B cell (primary cell): ENCODE data around the gene GPR183. TPM values are rescaled to one million over a fixed set of nuclear protein-coding genes. Genes with fewer than 3 reads are reported as not detected.

Experiments used
- ATAC-seq: fragments of 200-7000 bp; cut with Tn5 transposase; one replicate; pipeline ENCODE4 v1.10.0; 2021; ENCODE audit warnings: low read depth, mild to moderate bottlenecking, moderate number of reproducible peaks, moderate library complexity
- CTCF ChIA-PET: fragments of 350-600 bp; sonication (Branson Sonifier 250); formaldehyde crosslinking; loops from one replicate; lab custom pipeline; 2021; ENCODE audit warnings: antibody characterized with exemption, inconsistent platforms; lab: Charles Lee
- POLR2A ChIA-PET: fragments of 350-600 bp; sonication (Branson Sonifier 250); formaldehyde crosslinking; loops from one replicate; lab custom pipeline; 2021; ENCODE audit warnings: antibody characterized with exemption; lab: Charles Lee
- DNase-seq: peaks from one replicate; pipeline ENCODE4 v3.0.0; 2013
- H2AFZ ChIP-seq: 2 replicates; pipeline ENCODE4 v1.6.1; 2012; ENCODE audit warnings: mild to moderate bottlenecking, low read depth, low read length; ENCODE audit not compliant: insufficient read depth, poor library complexity, severe bottlenecking
- H3K27ac ChIP-seq, 2 donors: 1 replicate in 1 of 2; 2 replicates in 1 of 2; pipeline ENCODE4 v1.5.1; 2012 to 2013; ENCODE audit warnings: low read length in 2 of 2, mild to moderate bottlenecking in 2 of 2, moderate library complexity in 1 of 2
- H3K27me3 ChIP-seq, 4 experiments: fragments of 200-600 bp in 1 of 4; sonication (generic) in 1 of 4; replicated peaks in 1 of 4; 1 replicate in 2 of 4; 2 replicates in 2 of 4; pipeline versions ENCODE4 v1.6.1 to v1.7.0; 2013 to 2016; ENCODE audit warnings: low read length in 3 of 4, mild to moderate bottlenecking in 2 of 4, mixed read lengths in 1 of 4, moderate library complexity in 1 of 4; ENCODE audit not compliant: insufficient read depth in 4 of 4, control insufficient read depth in 3 of 4; ENCODE audit errors: control extremely low read depth in 1 of 4
- H3K36me3 ChIP-seq, 2 experiments: replicated peaks in 1 of 2; 1 replicate in 1 of 2; 2 replicates in 1 of 2; pipeline versions ENCODE4 v1.6.1 to v1.7.1; 2013; ENCODE audit warnings: low read length in 1 of 2; ENCODE audit not compliant: insufficient read depth in 2 of 2, control insufficient read depth in 1 of 2; ENCODE audit errors: control extremely low read depth in 1 of 2, extremely low read depth in 1 of 2
- H3K4me1 ChIP-seq, 2 donors: fragments of 200-600 bp in 1 of 2; sonication (generic) in 1 of 2; 1 replicate in 1 of 2; 2 replicates in 1 of 2; pipeline versions ENCODE4 v1.5.1 to v1.6.1; 2013 to 2017; ENCODE audit warnings: low read length in 2 of 2; ENCODE audit not compliant: control insufficient read depth in 2 of 2, insufficient read depth in 2 of 2
- H3K4me2 ChIP-seq: replicated peaks from 2 replicates; pipeline ENCODE3; 2012; ENCODE audit warnings: mild to moderate bottlenecking, low read depth, low read length; ENCODE audit not compliant: poor library complexity, severe bottlenecking
- H3K4me3 ChIP-seq, 5 experiments: fragments of 200-600 bp in 1 of 5; sonication (generic) in 1 of 5; 1 replicate in 3 of 5; 2 replicates in 2 of 5; pipeline versions ENCODE4 v1.5.1 to v1.7.0; 2011 to 2016; ENCODE audit warnings: low read length in 4 of 5, mild to moderate bottlenecking in 4 of 5, low read depth in 2 of 5, control low read depth in 1 of 5, moderate library complexity in 1 of 5; ENCODE audit not compliant: insufficient read depth in 1 of 5; ENCODE audit errors: control extremely low read depth in 1 of 5, extremely low read depth in 1 of 5
- H3K79me2 ChIP-seq: fragments of 200-600 bp; sonication (generic); one replicate; pipeline ENCODE4 v1.6.0; 2016; ENCODE audit warnings: low read length; ENCODE audit not compliant: control insufficient read depth, insufficient read depth
- H3K9ac ChIP-seq: fragments of 200-600 bp; sonication (generic); 2 replicates; pipeline ENCODE4 v1.6.1; 2017; ENCODE audit warnings: mild to moderate bottlenecking, low read length, moderate library complexity
- H3K9me3 ChIP-seq, 3 donors: one replicate each; pipeline versions ENCODE4 v1.6.1 to v1.7.1; 2013; ENCODE audit warnings: low read length in 2 of 3; ENCODE audit not compliant: control insufficient read depth in 2 of 3, insufficient read depth in 1 of 3; ENCODE audit errors: control extremely low read depth in 1 of 3
- H4K20me1 ChIP-seq: 2 replicates; pipeline ENCODE4 v1.6.0; 2012; ENCODE audit warnings: mild to moderate bottlenecking, low read length; ENCODE audit not compliant: insufficient read depth, control insufficient read depth, poor library complexity, severe bottlenecking
- H3K27ac Mint-ChIP-seq: one replicate; pipeline ENCODE4 v1.8.0; 2021; ENCODE audit warnings: mixed read lengths
- H3K27me3 Mint-ChIP-seq: one replicate; pipeline ENCODE4 v1.8.0; 2021; ENCODE audit warnings: mixed read lengths
- H3K4me1 Mint-ChIP-seq: one replicate; pipeline ENCODE4 v1.8.0; 2021; ENCODE audit warnings: mixed read lengths
- H3K4me3 Mint-ChIP-seq: one replicate; pipeline ENCODE4 v1.8.0; 2021; ENCODE audit warnings: mixed read lengths
- H3K9me3 Mint-ChIP-seq: one replicate; pipeline ENCODE4 v1.8.0; 2022; ENCODE audit warnings: mixed read lengths; ENCODE audit not compliant: insufficient read depth
- EZH2 ChIP-seq: IDR thresholded peaks from 2 replicates; pipeline ENCODE4 v1.6.1; 2012; ENCODE audit warnings: borderline replicate concordance, low read depth, mild to moderate bottlenecking, moderate library complexity, low read length; ENCODE audit not compliant: insufficient read depth, poor library complexity, severe bottlenecking
- WGBS: methylation state at CpG from one replicate; pipeline ENCODE4 v1.1.5; 2013; ENCODE audit warnings: missing lambda C conversion rate; ENCODE audit not compliant: insufficient coverage; 5-methylcytosine and 5-hydroxymethylcytosine counted together
- intact Hi-C: fragments of 100-400 bp; cut with micrococcal nuclease; formaldehyde crosslinking; loops from one replicate; pipeline ENCODE4 v1.10.0; 2022
- polyA plus RNA-seq: library from polyadenylated mRNA; depleted of rRNA; stranded (reverse); fragments of >200 nt; gene quantifications from 2 replicates; pipeline ENCODE4 v1.2.3, GENCODE V29; 2012
- total RNA-seq, 2 donors: library from RNA; stranded (reverse); fragments of 120-200 nt in 1 of 2; gene quantifications; 1 replicate in 1 of 2; 2 replicates in 1 of 2; pipeline versions ENCODE4 v1.2.3 to v1.2.4, GENCODE V29; 2013 to 2022
- TF ChIP-seq, protein P1 (sequence below): fragments of 200-600 bp; IDR thresholded peaks from one replicate; pipeline ENCODE4 v1.8.0; 2022; ENCODE audit warnings: antibody characterized with exemption, mild to moderate bottlenecking

Gene GPR183
- total and polyA plus RNA-seq, 2 donors (not counting 1 experiment from before 2014, with no cell fraction given), result 150 to 256 TPM

DNA sequence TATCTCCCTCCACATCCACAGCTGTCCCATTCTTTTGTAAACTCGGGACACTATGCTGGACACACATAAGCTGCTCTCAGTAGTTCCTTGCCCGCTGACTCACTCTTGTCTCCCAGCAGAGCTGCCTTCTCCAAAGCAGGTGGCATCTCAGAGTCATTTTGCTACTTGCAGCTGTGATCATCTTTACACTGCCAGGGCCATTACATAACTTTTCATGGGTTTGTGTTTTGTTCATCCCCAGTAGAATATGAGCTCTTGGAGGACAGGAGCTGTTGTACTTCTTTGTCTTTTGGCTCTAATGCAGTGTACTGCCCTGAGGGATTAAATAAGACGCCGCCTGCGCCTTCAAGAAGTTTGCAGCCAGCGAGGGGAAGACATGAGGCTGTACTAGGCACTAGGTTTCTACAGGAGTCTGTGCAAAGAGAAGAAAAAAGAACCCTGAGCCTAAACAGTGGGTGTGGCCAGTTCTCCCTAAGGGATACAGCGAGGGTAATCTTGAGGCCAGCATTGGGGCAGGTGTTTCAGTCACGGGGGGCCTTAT lies 40.8 kb upstream of the GPR183 start:
- no peak overlapping the region for H3K9ac ChIP-seq
- H3K27me3 ChIP-seq, result no peaks in the 10 kb centered on the region
- H3K9me3 ChIP-seq, result no peaks in the 10 kb centered on the region
- H3K27me3 Mint-ChIP-seq, result no peaks in the 10 kb centered on the region
- peaks cover 19 to 43% of the 10 kb centered on the region in 2 donors for H3K4me1 ChIP-seq
- no peaks in the 10 kb centered on the region for H4K20me1 ChIP-seq
- H3K4me1 Mint-ChIP-seq, result peaks cover 64% of the 10 kb centered on the region
- ChIA-PET CTCF (interaction anchor here (0.7 to 3.2 kb wide), 16 partner anchors 11 to 89 kb away, joined by 3 to 19 read pairs (median 4); partner anchors contain the start of gene GPR183), POLR2A (interaction anchor here (0.8 to 2.6 kb wide), 4 partner anchors 13 to 42 kb away, joined by 3 to 11 read pairs (median 4); no protein-coding TSS in a partner anchor)
- peaks cover 32% of the 10 kb centered on the region for H3K79me2 ChIP-seq
- peak overlapping the region; percentile 57 for H3K4me3 Mint-ChIP-seq
- peaks cover 0 to 49% of the 10 kb centered on the region in 2 experiments for H3K36me3 ChIP-seq
- DNase-seq (peak; percentile 48), ATAC-seq (peak; percentile 69)
- peak overlapping the region; percentile 92 for H3K27ac Mint-ChIP-seq
- H2AFZ ChIP-seq, result no peak overlapping the region
- peak overlapping the region; percentile 16 for H3K4me2 ChIP-seq
- no peak overlapping the region for H3K4me3 ChIP-seq
- peak overlapping the region; percentile 13 to 17 for H3K27ac ChIP-seq
- WGBS, result 57% methylated on average over 8 of the region's 8 CpGs
- intact Hi-C loops, result loop anchor here (2.0 kb wide), 1 partner anchor 13 kb away; no protein-coding TSS in a partner anchor
- TF ChIP-seq EZH2, result no peak
- TF ChIP-seq, protein P1, sequence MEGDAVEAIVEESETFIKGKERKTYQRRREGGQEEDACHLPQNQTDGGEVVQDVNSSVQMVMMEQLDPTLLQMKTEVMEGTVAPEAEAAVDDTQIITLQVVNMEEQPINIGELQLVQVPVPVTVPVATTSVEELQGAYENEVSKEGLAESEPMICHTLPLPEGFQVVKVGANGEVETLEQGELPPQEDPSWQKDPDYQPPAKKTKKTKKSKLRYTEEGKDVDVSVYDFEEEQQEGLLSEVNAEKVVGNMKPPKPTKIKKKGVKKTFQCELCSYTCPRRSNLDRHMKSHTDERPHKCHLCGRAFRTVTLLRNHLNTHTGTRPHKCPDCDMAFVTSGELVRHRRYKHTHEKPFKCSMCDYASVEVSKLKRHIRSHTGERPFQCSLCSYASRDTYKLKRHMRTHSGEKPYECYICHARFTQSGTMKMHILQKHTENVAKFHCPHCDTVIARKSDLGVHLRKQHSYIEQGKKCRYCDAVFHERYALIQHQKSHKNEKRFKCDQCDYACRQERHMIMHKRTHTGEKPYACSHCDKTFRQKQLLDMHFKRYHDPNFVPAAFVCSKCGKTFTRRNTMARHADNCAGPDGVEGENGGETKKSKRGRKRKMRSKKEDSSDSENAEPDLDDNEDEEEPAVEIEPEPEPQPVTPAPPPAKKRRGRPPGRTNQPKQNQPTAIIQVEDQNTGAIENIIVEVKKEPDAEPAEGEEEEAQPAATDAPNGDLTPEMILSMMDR, result no peak
- no peaks in the 10 kb centered on the region for H3K9me3 Mint-ChIP-seq

DNA sequence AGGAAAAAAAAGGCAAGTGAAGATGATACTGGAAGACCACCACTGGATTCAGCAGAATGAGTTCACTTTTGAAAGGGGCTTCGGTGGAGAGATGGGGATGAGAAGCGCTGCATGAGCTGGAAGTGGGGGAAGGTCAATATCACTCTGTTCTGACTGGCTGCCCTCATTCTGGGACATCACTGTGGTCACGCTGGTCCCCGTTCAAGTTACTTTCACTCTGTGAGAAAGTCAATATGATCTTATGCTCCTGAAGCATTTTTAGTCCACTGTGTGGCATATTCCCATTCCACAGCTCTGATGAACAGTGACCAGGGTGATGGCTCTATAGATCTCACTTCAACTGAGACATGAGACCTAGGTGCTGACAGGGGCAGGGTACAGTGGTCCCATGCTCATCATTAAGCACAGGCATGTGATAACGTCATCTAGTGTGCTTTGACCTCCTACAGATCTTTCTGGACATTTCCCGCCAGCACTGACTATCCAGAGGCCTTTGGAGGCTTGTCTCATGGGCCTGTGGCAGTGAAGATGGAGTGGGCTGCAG lies 40.2 kb upstream of the GPR183 start:
- no peak for TF ChIP-seq EZH2
- TF ChIP-seq, protein P1, result no peak
- Histone ChIP-seq H3K4me1 (peaks cover 19 to 38% of the 10 kb centered on the region in 2 donors), H3K9ac (no peak overlapping the region), H4K20me1 (no peaks in the 10 kb centered on the region), H3K36me3 (peaks cover 0 to 54% of the 10 kb centered on the region in 2 experiments), H3K4me2 (peak overlapping the region; percentile 16), H3K9me3 (no peaks in the 10 kb centered on the region), H3K27me3 (no peaks in the 10 kb centered on the region), H3K4me3 (no peak overlapping the region), H3K27ac (no peak overlapping the region), H2AFZ (no peak overlapping the region), H3K79me2 (peaks cover 37% of the 10 kb centered on the region)
- WGBS, result 85% methylated on average over 5 of the region's 6 CpGs
- ChIA-PET CTCF (interaction anchor here (1.1 to 3.2 kb wide), 13 partner anchors 12 to 90 kb away, joined by 3 to 19 read pairs (median 4); no protein-coding TSS in a partner anchor), POLR2A (interaction anchor here (0.6 to 2.6 kb wide), 2 partner anchors 17 to 28 kb away, joined by 4 to 11 read pairs; no protein-coding TSS in a partner anchor)
- H3K4me1 Mint-ChIP-seq, result peaks cover 58% of the 10 kb centered on the region
- intact Hi-C loops, result no loop called here
- no peaks in the 10 kb centered on the region for H3K9me3 Mint-ChIP-seq
- no peak for DNase-seq
- no peaks in the 10 kb centered on the region for H3K27me3 Mint-ChIP-seq
- peak overlapping the region; percentile 92 for H3K27ac Mint-ChIP-seq
- peak overlapping the region; percentile 57 for H3K4me3 Mint-ChIP-seq
- no peak for ATAC-seq
